ENCODE measurements around the gene GZMM. TPM values are rescaled to one million over a fixed set of nuclear protein-coding genes. Genes with fewer than 3 reads are reported as not detected.

Gene GZMM
- total and polyA plus RNA-seq, 2 of the 13 experiments (the other 11 are each of a cell fraction or from before 2014, with no cell fraction given), result 0.07 TPM; not detected in 1

DNA sequence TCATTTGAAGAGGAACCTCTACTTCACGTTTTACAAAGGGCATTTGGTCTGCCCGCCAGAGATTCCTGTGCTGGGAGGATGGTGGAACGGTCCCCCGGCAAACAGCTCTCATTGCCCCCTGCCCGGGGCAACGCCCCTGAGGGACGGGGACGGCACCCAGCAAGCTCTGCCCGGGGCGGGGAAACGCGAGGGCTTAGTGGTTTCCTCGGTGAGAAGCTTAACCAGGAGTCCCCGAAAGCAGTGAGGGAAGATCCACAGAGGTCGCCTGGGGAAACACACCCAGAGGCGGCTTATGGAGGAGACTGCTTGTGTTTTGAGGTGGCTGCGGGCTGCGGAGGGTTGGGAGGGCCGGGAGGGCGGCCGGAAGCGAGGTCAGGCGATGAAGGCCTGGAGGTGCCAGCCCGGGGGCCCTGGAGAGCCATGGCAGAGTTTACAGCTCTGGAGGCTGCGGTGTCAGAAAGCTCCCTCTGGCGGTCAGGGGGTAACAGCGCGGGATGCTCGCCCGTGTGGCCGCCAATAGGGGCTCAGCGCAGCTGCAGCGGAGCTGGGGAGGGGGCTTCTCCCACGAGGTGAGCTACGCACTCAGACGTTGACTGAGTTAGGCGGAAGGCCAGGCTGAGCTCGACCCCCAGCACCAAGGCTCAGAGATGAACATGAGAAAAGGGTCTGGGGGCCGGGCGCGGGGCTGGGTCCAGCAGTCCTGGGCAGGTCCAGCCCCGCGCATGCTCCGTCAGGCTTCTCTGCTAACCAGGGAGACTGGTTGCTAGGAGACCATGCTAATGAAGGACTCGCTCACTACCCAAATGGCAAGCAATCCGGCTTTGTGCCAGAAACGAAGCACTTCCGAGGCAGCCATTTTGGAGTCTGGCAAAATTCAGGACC lies 37.2 kb upstream of the GZMM start (continued):
- TF ChIP-seq KDM4B (CRISPR knock-in tag; IDR thresholded peaks at IDR 0.05), result peak; percentile 49; the same call in 1 of the 2 replicates
- TF ChIP-seq ZFP82 (CRISPR knock-in tag; IDR thresholded peaks at IDR 0.05; ENCODE audit: borderline replicate concordance), result 0 out of 2 replicates have a peak, but pooled peaks have one; percentile 15
- peak in 1 of 2 experiments; percentile 64; a peak in 2 of 4 replicates for TF ChIP-seq KLF16 (CRISPR knock-in tag; IDR thresholded peaks at IDR 0.05)
- peak; percentile 33; the same call in 1 of the 2 replicates for TF ChIP-seq ZBTB20 (CRISPR knock-in tag; IDR thresholded peaks at IDR 0.05; ENCODE audit: borderline replicate concordance, low read depth)
- TF ChIP-seq ZBTB26 (CRISPR knock-in tag; IDR thresholded peaks at IDR 0.05; ENCODE audit: borderline replicate concordance), result peak; percentile 47; the same call in 1 of the 2 replicates
- peak; percentile 92 for TF ChIP-seq RAD21 (CRISPR knock-in tag; IDR thresholded peaks at IDR 0.05)
- TF ChIP-seq ZNF556 (CRISPR knock-in tag; IDR thresholded peaks at IDR 0.05; ENCODE audit: borderline replicate concordance), result peak; percentile 81
- TF ChIP-seq ZBTB7A (CRISPR knock-in tag; IDR thresholded peaks at IDR 0.05), result peak; percentile 99
- TF ChIP-seq CENPBD1 (CRISPR knock-in tag; IDR thresholded peaks at IDR 0.05; ENCODE audit: borderline replicate concordance, low read depth), result no peak
- TF ChIP-seq, protein P1, sequence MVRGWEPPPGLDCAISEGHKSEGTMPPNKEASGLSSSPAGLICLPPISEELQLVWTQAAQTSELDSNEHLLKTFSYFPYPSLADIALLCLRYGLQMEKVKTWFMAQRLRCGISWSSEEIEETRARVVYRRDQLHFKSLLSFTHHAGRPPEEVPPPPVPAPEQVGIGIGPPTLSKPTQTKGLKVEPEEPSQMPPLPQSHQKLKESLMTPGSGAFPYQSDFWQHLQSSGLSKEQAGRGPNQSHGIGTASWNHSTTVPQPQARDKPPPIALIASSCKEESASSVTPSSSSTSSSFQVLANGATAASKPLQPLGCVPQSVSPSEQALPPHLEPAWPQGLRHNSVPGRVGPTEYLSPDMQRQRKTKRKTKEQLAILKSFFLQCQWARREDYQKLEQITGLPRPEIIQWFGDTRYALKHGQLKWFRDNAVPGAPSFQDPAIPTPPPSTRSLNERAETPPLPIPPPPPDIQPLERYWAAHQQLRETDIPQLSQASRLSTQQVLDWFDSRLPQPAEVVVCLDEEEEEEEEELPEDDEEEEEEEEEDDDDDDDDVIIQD (CRISPR knock-in tag; IDR thresholded peaks at IDR 0.05; ENCODE audit: low read depth), result no peak
- peak; percentile 64 for TF ChIP-seq PHF8 (CRISPR knock-in tag; IDR thresholded peaks at IDR 0.05)
- no peak for TF ChIP-seq RFX5 (IDR thresholded peaks at IDR 0.05; ENCODE audit: low read depth, low read length)
- peak; percentile 43; the same call in 1 of the 2 replicates for TF ChIP-seq ZNF777 (CRISPR knock-in tag; IDR thresholded peaks at IDR 0.05)
- TF ChIP-seq MAX (IDR thresholded peaks at IDR 0.05), result peak; percentile 71
- TF ChIP-seq, protein P2, sequence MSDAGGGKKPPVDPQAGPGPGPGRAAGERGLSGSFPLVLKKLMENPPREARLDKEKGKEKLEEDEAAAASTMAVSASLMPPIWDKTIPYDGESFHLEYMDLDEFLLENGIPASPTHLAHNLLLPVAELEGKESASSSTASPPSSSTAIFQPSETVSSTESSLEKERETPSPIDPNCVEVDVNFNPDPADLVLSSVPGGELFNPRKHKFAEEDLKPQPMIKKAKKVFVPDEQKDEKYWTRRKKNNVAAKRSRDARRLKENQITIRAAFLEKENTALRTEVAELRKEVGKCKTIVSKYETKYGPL (CRISPR knock-in tag; IDR thresholded peaks at IDR 0.05), result no peak
- TF ChIP-seq ZNF546 (CRISPR knock-in tag; conservative IDR thresholded peaks at IDR 0.05), result no peak
- TF ChIP-seq TAF1 (CRISPR knock-in tag; IDR thresholded peaks at IDR 0.05), result 0 out of 2 replicates have a peak, but pooled peaks have one; percentile 37
- peak; percentile 36; the same call in 1 of the 2 replicates for TF ChIP-seq HOXA5 (CRISPR knock-in tag; IDR thresholded peaks at IDR 0.05)
- peak; percentile 38; the same call in 1 of the 2 replicates for TF ChIP-seq ZNF335 (CRISPR knock-in tag; IDR thresholded peaks at IDR 0.05)
- TF ChIP-seq, protein P3, sequence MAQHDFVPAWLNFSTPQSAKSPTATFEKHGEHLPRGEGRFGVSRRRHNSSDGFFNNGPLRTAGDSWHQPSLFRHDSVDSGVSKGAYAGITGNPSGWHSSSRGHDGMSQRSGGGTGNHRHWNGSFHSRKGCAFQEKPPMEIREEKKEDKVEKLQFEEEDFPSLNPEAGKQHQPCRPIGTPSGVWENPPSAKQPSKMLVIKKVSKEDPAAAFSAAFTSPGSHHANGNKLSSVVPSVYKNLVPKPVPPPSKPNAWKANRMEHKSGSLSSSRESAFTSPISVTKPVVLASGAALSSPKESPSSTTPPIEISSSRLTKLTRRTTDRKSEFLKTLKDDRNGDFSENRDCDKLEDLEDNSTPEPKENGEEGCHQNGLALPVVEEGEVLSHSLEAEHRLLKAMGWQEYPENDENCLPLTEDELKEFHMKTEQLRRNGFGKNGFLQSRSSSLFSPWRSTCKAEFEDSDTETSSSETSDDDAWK (CRISPR knock-in tag; IDR thresholded peaks at IDR 0.05), result no peak
- no peak; the same call in 1 of the 2 replicates for TF ChIP-seq ZFP1 (CRISPR knock-in tag; IDR thresholded peaks at IDR 0.05)
- no peak for TF ChIP-seq NR2C2 (CRISPR knock-in tag; IDR thresholded peaks at IDR 0.05; ENCODE audit: borderline replicate concordance)
- 0 out of 2 replicates have a peak, but pooled peaks have one; percentile 80 for TF ChIP-seq EHMT2 (IDR thresholded peaks at IDR 0.05; ENCODE audit: borderline replicate concordance, low read depth, low read length)
- TF ChIP-seq GZF1 (CRISPR knock-in tag; IDR thresholded peaks at IDR 0.05), result peak; percentile 56; the same call in 1 of the 2 replicates

Measured in HepG2 (cell line).